Bronchial epithelial cell (primary cell): ENCODE data around the gene SMIM32. TPM values are rescaled to one million over a fixed set of nuclear protein-coding genes. Genes with fewer than 3 reads are reported as not detected.

Source experiments
- DNase-seq: peaks from one replicate; pipeline ENCODE4 v3.0.0-alpha.2; 2010; ENCODE audit warnings: low read depth
- FAIRE-seq: peaks from 2 replicates; lab custom pipeline; 2011; peaks lifted over from hg19 to GRCh38; lab: Jason Lieb, UNC
- H3K27me3 ChIP-seq: 2 replicates; pipeline ENCODE4 v1.5.1; 2011; ENCODE audit warnings: low read length; ENCODE audit not compliant: control insufficient read depth, insufficient read depth
- H3K36me3 ChIP-seq: 2 replicates; pipeline ENCODE4 v1.5.1; 2011; ENCODE audit warnings: low read length; ENCODE audit not compliant: control insufficient read depth, insufficient read depth
- H3K4me3 ChIP-seq: 2 replicates; pipeline ENCODE4 v1.5.1; 2011; ENCODE audit warnings: mild to moderate bottlenecking, low read depth, low read length, control low read depth
- total RNA-seq: library from RNA; depleted of rRNA; stranded (reverse); fragments of >200 nt; gene quantifications from 2 replicates; pipeline ENCODE4 v1.2.1, GENCODE V29; 2014
- TF ChIP-seq, protein P1 (sequence below): IDR thresholded peaks from 2 replicates; pipeline ENCODE4 v1.5.1; 2011; ENCODE audit warnings: mild to moderate bottlenecking, moderate library complexity, low read length, control low read depth, inconsistent platforms; ENCODE audit not compliant: insufficient read depth, severe bottlenecking

SMIM32 gene
- total RNA-seq, 1 donor from 2014 or later: not detected

DNA sequence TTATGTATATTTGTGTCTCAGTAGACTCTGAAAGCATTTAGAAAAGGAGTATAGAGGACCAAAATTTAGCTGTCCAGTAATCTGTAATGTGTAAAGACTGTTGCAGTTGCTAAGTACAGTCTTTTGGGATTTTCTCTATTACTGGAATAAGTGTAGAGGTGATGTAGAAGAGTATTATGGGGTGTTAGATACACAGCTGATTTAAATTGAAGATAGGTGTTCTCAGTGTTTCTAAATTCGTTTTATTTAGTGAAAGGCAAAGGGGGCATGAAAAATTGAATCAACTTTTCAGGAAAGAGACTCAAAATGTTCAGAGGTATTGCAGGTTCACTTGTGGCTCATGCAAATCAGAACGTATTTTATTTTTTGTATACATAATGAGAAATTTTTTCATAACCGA is 46.8 kb downstream of the SMIM32 start:
- H3K4me3 ChIP-seq: no peak overlapping the region
- DNase-seq (no peak), FAIRE-seq (no peak)
- no peaks in the 10 kb centered on the region for H3K27me3 ChIP-seq
- H3K36me3 ChIP-seq: peaks cover 1% of the 10 kb centered on the region
- TF ChIP-seq, protein P1, sequence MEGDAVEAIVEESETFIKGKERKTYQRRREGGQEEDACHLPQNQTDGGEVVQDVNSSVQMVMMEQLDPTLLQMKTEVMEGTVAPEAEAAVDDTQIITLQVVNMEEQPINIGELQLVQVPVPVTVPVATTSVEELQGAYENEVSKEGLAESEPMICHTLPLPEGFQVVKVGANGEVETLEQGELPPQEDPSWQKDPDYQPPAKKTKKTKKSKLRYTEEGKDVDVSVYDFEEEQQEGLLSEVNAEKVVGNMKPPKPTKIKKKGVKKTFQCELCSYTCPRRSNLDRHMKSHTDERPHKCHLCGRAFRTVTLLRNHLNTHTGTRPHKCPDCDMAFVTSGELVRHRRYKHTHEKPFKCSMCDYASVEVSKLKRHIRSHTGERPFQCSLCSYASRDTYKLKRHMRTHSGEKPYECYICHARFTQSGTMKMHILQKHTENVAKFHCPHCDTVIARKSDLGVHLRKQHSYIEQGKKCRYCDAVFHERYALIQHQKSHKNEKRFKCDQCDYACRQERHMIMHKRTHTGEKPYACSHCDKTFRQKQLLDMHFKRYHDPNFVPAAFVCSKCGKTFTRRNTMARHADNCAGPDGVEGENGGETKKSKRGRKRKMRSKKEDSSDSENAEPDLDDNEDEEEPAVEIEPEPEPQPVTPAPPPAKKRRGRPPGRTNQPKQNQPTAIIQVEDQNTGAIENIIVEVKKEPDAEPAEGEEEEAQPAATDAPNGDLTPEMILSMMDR: no peak

DNA sequence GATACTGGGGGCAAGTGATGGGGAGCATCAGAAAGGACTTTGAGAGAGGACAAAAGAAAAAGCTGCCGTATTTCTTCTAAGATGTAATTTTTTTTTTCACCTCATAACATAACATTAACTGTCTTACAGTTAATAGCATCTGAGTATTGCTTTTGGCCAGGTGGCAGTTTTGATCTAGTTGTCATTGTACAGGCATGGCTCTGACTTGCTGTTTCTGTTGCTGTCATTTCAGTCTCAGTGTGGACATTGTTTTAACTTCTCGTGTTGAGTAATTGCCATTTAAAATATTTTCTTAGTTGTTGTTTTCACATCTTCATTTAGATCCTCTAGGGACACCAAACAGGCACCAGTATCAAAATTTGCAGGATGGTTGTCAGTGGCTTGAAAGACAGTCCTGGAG is 47.9 kb downstream of the SMIM32 start:
- no peaks in the 10 kb centered on the region for H3K36me3 ChIP-seq
- no peak for FAIRE-seq
- no peak overlapping the region for H3K4me3 ChIP-seq
- no peak for DNase-seq
- TF ChIP-seq, protein P1: no peak
- no peaks in the 10 kb centered on the region for H3K27me3 ChIP-seq

DNA sequence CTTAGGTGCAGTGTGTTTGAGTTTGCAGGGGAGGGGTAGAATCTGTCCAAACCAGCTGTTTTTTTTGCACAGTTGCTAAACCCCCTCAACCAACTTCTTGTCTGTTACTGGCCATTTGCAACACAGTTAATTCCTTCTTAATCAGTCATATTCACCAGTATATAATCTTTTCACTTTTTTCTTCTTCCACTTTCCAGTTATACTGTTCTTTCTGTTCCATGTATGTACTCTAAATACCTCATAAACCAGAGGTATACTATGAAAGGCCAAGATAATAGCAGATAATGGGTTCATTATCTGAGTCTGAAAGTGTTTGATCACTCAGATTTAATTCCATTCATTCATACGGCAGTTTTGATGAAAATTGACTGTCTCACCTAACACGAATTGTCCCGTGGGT is 49.2 kb downstream of the SMIM32 start:
- no peaks in the 10 kb centered on the region for H3K36me3 ChIP-seq
- DNase-seq (no peak), FAIRE-seq (no peak)
- no peak overlapping the region for H3K4me3 ChIP-seq
- H3K27me3 ChIP-seq: no peaks in the 10 kb centered on the region
- TF ChIP-seq, protein P1: no peak

DNA sequence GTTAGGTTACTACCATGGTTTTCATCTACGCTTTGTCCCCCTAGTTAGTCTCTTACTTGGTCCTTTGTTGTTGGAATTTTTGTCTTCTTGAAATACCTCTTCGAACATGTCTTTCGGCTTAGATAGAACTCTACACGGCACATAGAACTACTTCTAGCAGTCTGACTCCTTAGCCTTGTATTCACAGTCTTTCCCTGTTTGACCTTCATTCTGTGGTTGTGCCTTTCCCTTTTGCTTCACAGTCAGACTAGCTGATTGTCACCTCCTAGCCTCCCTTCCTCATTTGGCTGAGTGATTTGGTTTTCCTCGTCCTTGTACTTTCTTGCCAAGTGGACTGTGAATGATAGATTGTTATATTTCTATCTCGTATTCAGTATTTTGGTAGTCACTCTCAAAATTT is 49.6 kb downstream of the SMIM32 start:
- TF ChIP-seq, protein P1: no peak
- FAIRE-seq (no peak), DNase-seq (no peak)
- Histone ChIP-seq H3K36me3 (no peaks in the 10 kb centered on the region), H3K27me3 (no peaks in the 10 kb centered on the region), H3K4me3 (no peak overlapping the region)

DNA sequence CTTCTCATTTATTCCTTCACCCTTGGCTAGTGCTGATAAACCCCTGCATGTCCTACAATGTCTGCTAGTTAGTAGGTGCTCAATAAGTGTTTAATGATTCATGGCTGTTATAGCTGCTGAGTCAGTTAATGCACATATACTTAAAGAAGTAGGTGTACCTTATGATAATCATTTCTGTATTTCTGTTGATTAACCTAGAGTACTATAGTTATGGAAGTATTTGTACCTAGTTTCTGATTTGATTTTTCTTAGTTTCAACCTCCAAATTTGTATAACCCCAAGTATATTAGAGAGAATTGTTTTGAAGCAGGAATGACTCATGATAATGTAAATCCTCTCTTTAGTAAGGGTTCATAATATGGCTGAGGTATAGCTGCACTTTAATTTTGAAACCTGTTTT is 51.4 kb downstream of the SMIM32 start:
- no peak for FAIRE-seq
- H3K36me3 ChIP-seq: no peaks in the 10 kb centered on the region
- peak; percentile 70 for DNase-seq
- TF ChIP-seq, protein P1: no peak
- H3K27me3 ChIP-seq: no peaks in the 10 kb centered on the region
- H3K4me3 ChIP-seq: no peak overlapping the region

Other genes starting within 250 kb of the SMIM32 start
- not detected in 2 replicates for gene LECT2, start 238.2 kb downstream of the SMIM32 start, total RNA-seq
- 211 and 218 TPM in 2 replicates for gene TGFBI, start 164.2 kb downstream of the SMIM32 start, total RNA-seq
- 24.6 and 29.7 TPM in 2 replicates for gene SMAD5, start 60.3 kb downstream of the SMIM32 start, total RNA-seq
- gene TRPC7, start 172.4 kb upstream of the SMIM32 start, total RNA-seq: not detected in 2 replicates